ENCODE data around the gene SNORC. TPM values are rescaled to one million over a fixed set of nuclear protein-coding genes. Genes with fewer than 3 reads are reported as not detected.

SNORC gene
- total and polyA plus RNA-seq, 2 of the 13 experiments (the other 11 are each of a cell fraction or from before 2014, with no cell fraction given) = 59.1 to 86.1 TPM

DNA sequence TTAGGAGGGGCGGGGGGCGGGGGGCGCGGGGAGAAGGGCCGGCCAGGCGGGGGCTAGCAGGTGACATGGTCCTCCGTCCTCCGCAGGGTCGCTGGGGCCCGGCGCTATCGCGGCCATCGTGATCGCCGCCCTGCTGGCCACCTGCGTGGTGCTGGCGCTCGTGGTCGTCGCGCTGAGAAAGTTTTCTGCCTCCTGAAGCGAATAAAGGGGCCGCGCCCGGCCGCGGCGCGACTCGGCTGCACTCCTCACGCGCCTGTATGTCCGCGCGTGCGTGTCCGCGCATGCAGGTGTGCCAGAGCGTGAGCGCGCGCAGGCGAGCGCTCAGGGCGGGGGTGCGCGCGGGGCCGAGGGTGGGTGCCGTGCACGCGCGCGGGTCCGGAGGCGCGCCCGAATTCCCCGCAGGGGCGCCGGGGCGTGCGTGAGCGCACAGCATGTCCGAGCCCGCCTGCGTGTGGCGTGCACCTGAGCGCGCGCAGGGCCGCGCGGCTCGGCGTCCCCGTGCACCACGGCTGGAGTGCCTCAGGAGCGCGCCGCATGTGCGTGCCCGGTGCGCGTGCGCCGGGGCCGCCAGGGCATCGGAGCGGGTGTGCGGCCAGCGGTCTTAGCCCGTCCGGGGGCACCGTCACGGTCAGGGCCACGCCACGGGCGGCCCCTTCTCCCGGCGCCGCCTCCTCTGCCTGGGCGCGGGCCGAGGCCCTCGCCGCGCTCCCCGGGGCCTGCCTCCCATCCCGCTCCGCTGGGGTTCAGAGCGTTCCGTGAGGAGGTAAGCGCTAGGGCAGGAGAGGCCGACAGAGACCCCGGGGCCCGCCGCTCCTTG, 6.3 kb downstream of the SNORC start:
- BruUV-seq (replicated peaks) = no TSS peak
- intact Hi-C loops (cut with micrococcal nuclease; ENCODE audit: unreplicated experiment) = no loop called here
- Histone ChIP-seq H3K9me3 (ENCODE audit: low read length) (no peaks in the 10 kb centered on the region), H3K79me2 (ENCODE audit: insufficient read depth, low read length) (peaks cover 68% of the 10 kb centered on the region), H3K27me3 (ENCODE audit: control insufficient read depth in 1 of 2, insufficient read depth in 2 of 2, low read length in 2 of 2) (no peaks in the 10 kb centered on the region), H4K20me1 (ENCODE audit: insufficient read depth, low read length) (peaks cover 3% of the 10 kb centered on the region; the same call in 1 of the 2 replicates), H3K9ac (ENCODE audit: insufficient read depth, low read depth, low read length) (peak overlapping the region; percentile 85), H3K4me1 (ENCODE audit: insufficient read depth, low read length) (peaks cover 89% of the 10 kb centered on the region), H3K4me3 (replicated peaks in 1 of 3; ENCODE audit: insufficient read depth in 1 of 3, low read depth in 2 of 3, low read length in 3 of 3) (peak overlapping the region; percentile 67 to 82 (median 71)), H2AFZ (ENCODE audit: low read length) (no peak overlapping the region), H3K27ac (ENCODE audit: extremely low read length, insufficient read depth, low read length) (peak overlapping the region; percentile 94), H3K36me3 (replicated peaks in 1 of 2; ENCODE audit: control insufficient read depth in 1 of 2, insufficient read depth in 2 of 2, low read length in 2 of 2) (peaks cover 0 to 24% of the 10 kb centered on the region in 2 experiments; a peak in 3 of 5 replicates), H3K4me2 (ENCODE audit: low read depth, low read length) (peak overlapping the region; percentile 74)
- FAIRE-seq (no peak), DNase-seq (ENCODE audit: low spot score) (no peak), ATAC-seq (peak; percentile 28)
- in situ Hi-C loops (cut with HindIII; ENCODE audit: extremely low pct_ligation_motif_present, low pct_unique_long_range_greater_than_20kb) = no loop called here
- ChIA-PET CTCF (ENCODE audit: low intra/inter-chr PET ratio, low total read pairs) (no interaction called here), POLR2A (interaction anchor here (0.9 to 8.6 kb wide), 7 partner anchors 15 to 375 kb away, joined by 3 to 297 read pairs (median 6); partner anchors contain the start of genes ATG16L1, INPP5D and NGEF)
- WGBS (ENCODE audit: low lambda C conversion rate) = 56% methylated on average over 85 of the region's 119 CpGs
- peak; percentile 20; the same call in 1 of the 2 replicates for TF ChIP-seq BRD4 (CRISPR knock-in tag; IDR thresholded peaks at IDR 0.05)
- TF ChIP-seq, protein P1, sequence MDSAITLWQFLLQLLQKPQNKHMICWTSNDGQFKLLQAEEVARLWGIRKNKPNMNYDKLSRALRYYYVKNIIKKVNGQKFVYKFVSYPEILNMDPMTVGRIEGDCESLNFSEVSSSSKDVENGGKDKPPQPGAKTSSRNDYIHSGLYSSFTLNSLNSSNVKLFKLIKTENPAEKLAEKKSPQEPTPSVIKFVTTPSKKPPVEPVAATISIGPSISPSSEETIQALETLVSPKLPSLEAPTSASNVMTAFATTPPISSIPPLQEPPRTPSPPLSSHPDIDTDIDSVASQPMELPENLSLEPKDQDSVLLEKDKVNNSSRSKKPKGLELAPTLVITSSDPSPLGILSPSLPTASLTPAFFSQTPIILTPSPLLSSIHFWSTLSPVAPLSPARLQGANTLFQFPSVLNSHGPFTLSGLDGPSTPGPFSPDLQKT (CRISPR knock-in tag; IDR thresholded peaks at IDR 0.05; ENCODE audit: borderline replicate concordance) = no peak
- peak; percentile 16 for TF ChIP-seq SKI (IDR thresholded peaks at IDR 0.05; ENCODE audit: partially characterized antibody)
- no peak for TF ChIP-seq ZNF550 (CRISPR knock-in tag; IDR thresholded peaks at IDR 0.05; ENCODE audit: borderline replicate concordance)
- TF ChIP-seq HNRNPL (IDR thresholded peaks at IDR 0.05; ENCODE audit: low read depth, low read length) = 0 out of 2 replicates have a peak, but pooled peaks have one; percentile 6
- TF ChIP-seq PHF5A (CRISPR knock-in tag; IDR thresholded peaks at IDR 0.05; ENCODE audit: low read depth, unreplicated experiment) = peak; percentile 11
- TF ChIP-seq ZNF138 (CRISPR knock-in tag; IDR thresholded peaks at IDR 0.05; ENCODE audit: low read depth) = peak; percentile 68
- no peak for TF ChIP-seq TBP (CRISPR knock-in tag; IDR thresholded peaks at IDR 0.05)
- 0 out of 2 replicates have a peak, but pooled peaks have one; percentile 46 for TF ChIP-seq ZNF451 (CRISPR knock-in tag; IDR thresholded peaks at IDR 0.05)
- TF ChIP-seq, protein P2, sequence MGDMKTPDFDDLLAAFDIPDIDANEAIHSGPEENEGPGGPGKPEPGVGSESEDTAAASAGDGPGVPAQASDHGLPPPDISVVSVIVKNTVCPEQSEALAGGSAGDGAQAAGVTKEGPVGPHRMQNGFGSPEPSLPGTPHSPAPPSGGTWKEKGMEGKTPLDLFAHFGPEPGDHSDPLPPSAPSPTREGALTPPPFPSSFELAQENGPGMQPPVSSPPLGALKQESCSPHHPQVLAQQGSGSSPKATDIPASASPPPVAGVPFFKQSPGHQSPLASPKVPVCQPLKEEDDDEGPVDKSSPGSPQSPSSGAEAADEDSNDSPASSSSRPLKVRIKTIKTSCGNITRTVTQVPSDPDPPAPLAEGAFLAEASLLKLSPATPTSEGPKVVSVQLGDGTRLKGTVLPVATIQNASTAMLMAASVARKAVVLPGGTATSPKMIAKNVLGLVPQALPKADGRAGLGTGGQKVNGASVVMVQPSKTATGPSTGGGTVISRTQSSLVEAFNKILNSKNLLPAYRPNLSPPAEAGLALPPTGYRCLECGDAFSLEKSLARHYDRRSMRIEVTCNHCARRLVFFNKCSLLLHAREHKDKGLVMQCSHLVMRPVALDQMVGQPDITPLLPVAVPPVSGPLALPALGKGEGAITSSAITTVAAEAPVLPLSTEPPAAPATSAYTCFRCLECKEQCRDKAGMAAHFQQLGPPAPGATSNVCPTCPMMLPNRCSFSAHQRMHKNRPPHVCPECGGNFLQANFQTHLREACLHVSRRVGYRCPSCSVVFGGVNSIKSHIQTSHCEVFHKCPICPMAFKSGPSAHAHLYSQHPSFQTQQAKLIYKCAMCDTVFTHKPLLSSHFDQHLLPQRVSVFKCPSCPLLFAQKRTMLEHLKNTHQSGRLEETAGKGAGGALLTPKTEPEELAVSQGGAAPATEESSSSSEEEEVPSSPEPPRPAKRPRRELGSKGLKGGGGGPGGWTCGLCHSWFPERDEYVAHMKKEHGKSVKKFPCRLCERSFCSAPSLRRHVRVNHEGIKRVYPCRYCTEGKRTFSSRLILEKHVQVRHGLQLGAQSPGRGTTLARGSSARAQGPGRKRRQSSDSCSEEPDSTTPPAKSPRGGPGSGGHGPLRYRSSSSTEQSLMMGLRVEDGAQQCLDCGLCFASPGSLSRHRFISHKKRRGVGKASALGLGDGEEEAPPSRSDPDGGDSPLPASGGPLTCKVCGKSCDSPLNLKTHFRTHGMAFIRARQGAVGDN (CRISPR knock-in tag; IDR thresholded peaks at IDR 0.05) = peak; percentile 86
- 0 out of 2 replicates have a peak, but pooled peaks have one; percentile 5 for TF ChIP-seq MED1 (CRISPR knock-in tag; IDR thresholded peaks at IDR 0.05)
- TF ChIP-seq, protein P3, sequence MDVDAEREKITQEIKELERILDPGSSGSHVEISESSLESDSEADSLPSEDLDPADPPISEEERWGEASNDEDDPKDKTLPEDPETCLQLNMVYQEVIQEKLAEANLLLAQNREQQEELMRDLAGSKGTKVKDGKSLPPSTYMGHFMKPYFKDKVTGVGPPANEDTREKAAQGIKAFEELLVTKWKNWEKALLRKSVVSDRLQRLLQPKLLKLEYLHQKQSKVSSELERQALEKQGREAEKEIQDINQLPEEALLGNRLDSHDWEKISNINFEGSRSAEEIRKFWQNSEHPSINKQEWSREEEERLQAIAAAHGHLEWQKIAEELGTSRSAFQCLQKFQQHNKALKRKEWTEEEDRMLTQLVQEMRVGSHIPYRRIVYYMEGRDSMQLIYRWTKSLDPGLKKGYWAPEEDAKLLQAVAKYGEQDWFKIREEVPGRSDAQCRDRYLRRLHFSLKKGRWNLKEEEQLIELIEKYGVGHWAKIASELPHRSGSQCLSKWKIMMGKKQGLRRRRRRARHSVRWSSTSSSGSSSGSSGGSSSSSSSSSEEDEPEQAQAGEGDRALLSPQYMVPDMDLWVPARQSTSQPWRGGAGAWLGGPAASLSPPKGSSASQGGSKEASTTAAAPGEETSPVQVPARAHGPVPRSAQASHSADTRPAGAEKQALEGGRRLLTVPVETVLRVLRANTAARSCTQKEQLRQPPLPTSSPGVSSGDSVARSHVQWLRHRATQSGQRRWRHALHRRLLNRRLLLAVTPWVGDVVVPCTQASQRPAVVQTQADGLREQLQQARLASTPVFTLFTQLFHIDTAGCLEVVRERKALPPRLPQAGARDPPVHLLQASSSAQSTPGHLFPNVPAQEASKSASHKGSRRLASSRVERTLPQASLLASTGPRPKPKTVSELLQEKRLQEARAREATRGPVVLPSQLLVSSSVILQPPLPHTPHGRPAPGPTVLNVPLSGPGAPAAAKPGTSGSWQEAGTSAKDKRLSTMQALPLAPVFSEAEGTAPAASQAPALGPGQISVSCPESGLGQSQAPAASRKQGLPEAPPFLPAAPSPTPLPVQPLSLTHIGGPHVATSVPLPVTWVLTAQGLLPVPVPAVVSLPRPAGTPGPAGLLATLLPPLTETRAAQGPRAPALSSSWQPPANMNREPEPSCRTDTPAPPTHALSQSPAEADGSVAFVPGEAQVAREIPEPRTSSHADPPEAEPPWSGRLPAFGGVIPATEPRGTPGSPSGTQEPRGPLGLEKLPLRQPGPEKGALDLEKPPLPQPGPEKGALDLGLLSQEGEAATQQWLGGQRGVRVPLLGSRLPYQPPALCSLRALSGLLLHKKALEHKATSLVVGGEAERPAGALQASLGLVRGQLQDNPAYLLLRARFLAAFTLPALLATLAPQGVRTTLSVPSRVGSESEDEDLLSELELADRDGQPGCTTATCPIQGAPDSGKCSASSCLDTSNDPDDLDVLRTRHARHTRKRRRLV (CRISPR knock-in tag; IDR thresholded peaks at IDR 0.05) = no peak
